Loucy (cell line): ENCODE measurements around the gene COL11A2.

Source experiments
- H2AFZ ChIP-seq: fragments of 200-600 bp; sonication (generic); 2 replicates; pipeline ENCODE4 v1.6.0; 2016; ENCODE audit warnings: antibody characterized with exemption, mild to moderate bottlenecking, low read length, moderate library complexity
- H3F3A ChIP-seq: fragments of 200-600 bp; 2 replicates; pipeline ENCODE4 v1.6.0; 2016; ENCODE audit warnings: antibody characterized with exemption, low read depth, mild to moderate bottlenecking
- H3K27me3 ChIP-seq: fragments of 200-600 bp; sonication (generic); 2 replicates; pipeline ENCODE4 v1.6.1; 2014; ENCODE audit warnings: low read length, mild to moderate bottlenecking; ENCODE audit not compliant: insufficient read depth, poor library complexity, severe bottlenecking
- H3K36me3 ChIP-seq: fragments of 200-600 bp; sonication (generic); 2 replicates; pipeline ENCODE4 v1.6.1; 2016; ENCODE audit warnings: low read length; ENCODE audit not compliant: insufficient read depth
- H3K4me1 ChIP-seq: fragments of 200-600 bp; sonication (generic); 2 replicates; pipeline ENCODE4 v1.5.1; 2014; ENCODE audit warnings: low read length, mild to moderate bottlenecking; ENCODE audit not compliant: insufficient read depth, poor library complexity, severe bottlenecking
- H3K4me2 ChIP-seq: fragments of 200-600 bp; sonication (generic); 2 replicates; pipeline ENCODE4 v1.6.0; 2014; ENCODE audit warnings: antibody characterized with exemption, low read length, low read depth, mild to moderate bottlenecking; ENCODE audit not compliant: poor library complexity, severe bottlenecking
- H3K4me3 ChIP-seq: fragments of 200-600 bp; sonication (generic); 2 replicates; pipeline ENCODE4 v1.5.1; 2014; ENCODE audit warnings: low read length, mild to moderate bottlenecking, mixed read lengths; ENCODE audit not compliant: poor library complexity, severe bottlenecking
- H3K79me2 ChIP-seq: fragments of 200-600 bp; sonication (generic); 2 replicates; pipeline ENCODE4 v1.6.1; 2014; ENCODE audit warnings: low read length; ENCODE audit not compliant: insufficient read depth
- H3K9ac ChIP-seq: fragments of 200-600 bp; sonication (generic); 2 replicates; pipeline ENCODE4 v1.6.0; 2014; ENCODE audit warnings: mild to moderate bottlenecking, low read depth, low read length, moderate library complexity; ENCODE audit not compliant: poor library complexity, severe bottlenecking
- H3K9me2 ChIP-seq: fragments of 200-600 bp; sonication (generic); replicated peaks from 2 replicates; pipeline ENCODE4 v1.6.1; 2016; ENCODE audit warnings: low read depth, low read length, mixed read lengths
- H3K9me3 ChIP-seq: fragments of 200-600 bp; sonication (generic); 2 replicates; pipeline ENCODE4 v1.6.1; 2014; ENCODE audit warnings: mild to moderate bottlenecking, antibody characterized with exemption, low read length, low read depth; ENCODE audit not compliant: insufficient read depth
- H4K20me1 ChIP-seq: fragments of 200-600 bp; sonication (generic); 2 replicates; pipeline ENCODE4 v1.6.0; 2014; ENCODE audit warnings: antibody characterized with exemption, low read length, mild to moderate bottlenecking; ENCODE audit not compliant: insufficient read depth, poor library complexity, severe bottlenecking
- CTCF ChIP-seq: fragments of 200-600 bp; sonication (generic); conservative IDR thresholded peaks from 2 replicates; pipeline ENCODE4 v1.5.1; 2014; ENCODE audit warnings: mild to moderate bottlenecking, antibody characterized with exemption, low read length
- EZH2phosphoT487 ChIP-seq: fragments of 200-600 bp; IDR thresholded peaks from 2 replicates; pipeline ENCODE4 v1.6.1; 2018; ENCODE audit warnings: antibody characterized with exemption, mild to moderate bottlenecking, moderate library complexity, borderline replicate concordance

The COL11A2 gene

GRCh38 chr6:33204415-33205190 lies 12.3 kb upstream of the COL11A2 start, which contains the start of gene HSD17B8:
TSS of gene HSD17B8 (plus strand) at chr6:33204655. CDS start at chr6:33204669, 14 bp downstream.
- H3K4me1 ChIP-seq: peaks cover 53% of the 10 kb centered on the region

GRCh38 chr6:33204165-33204414 lies 11.8 kb upstream of the COL11A2 start:
- no peaks in the 10 kb centered on the region for H3K9me3 ChIP-seq
- peaks cover 63% of the 10 kb centered on the region for H3K79me2 ChIP-seq
- peak overlapping the region; percentile 95 for H3K4me3 ChIP-seq
- H2AFZ ChIP-seq: no peak overlapping the region
- H3F3A ChIP-seq: 0 out of 2 replicates have a peak, but pooled peaks cover 3% of the 10 kb centered on the region
- peaks cover 32% of the 10 kb centered on the region for H4K20me1 ChIP-seq
- peak overlapping the region; percentile 79 for H3K9ac ChIP-seq
- H3K36me3 ChIP-seq: peaks cover 14% of the 10 kb centered on the region; the same call in 1 of the 2 replicates
- no peaks in the 10 kb centered on the region for H3K27me3 ChIP-seq
- TF ChIP-seq EZH2phosphoT487 (no peak), CTCF (no peak)
- H3K4me2 ChIP-seq: peak overlapping the region; percentile 83
- peaks cover 56% of the 10 kb centered on the region for H3K4me1 ChIP-seq
- H3K9me2 ChIP-seq: no peaks in the 10 kb centered on the region

More at GRCh38 chr6:33204415-33205190, 12.3 kb upstream of the COL11A2 start, which contains the start of gene HSD17B8:
- Histone ChIP-seq H3K9me2 (no peaks in the 10 kb centered on the region), H3K4me3 (peak within 1 kb of the TSS; percentile 95), H3K9ac (peak within 1 kb of the TSS; percentile 79), H3K27me3 (no peaks in the 10 kb centered on the region), H4K20me1 (peaks cover 27% of the 10 kb centered on the region), H3F3A (0 out of 2 replicates have a peak, but pooled peaks cover 3% of the 10 kb centered on the region), H3K9me3 (no peaks in the 10 kb centered on the region), H2AFZ (peak within 1 kb of the TSS; percentile 66; the same call in 1 of the 2 replicates), H3K79me2 (peaks cover 60% of the 10 kb centered on the region), H3K36me3 (peaks cover 14% of the 10 kb centered on the region; the same call in 1 of the 2 replicates), H3K4me2 (peak within 1 kb of the TSS; percentile 83)
- TF ChIP-seq EZH2phosphoT487: no peak
- TF ChIP-seq CTCF: no peak

GRCh38 chr6:33203443-33204164 lies 11.3 kb upstream of the COL11A2 start:
- Histone ChIP-seq H4K20me1 (peaks cover 36% of the 10 kb centered on the region), H3F3A (0 out of 2 replicates have a peak, but pooled peaks cover 3% of the 10 kb centered on the region), H3K79me2 (peaks cover 63% of the 10 kb centered on the region), H3K36me3 (peaks cover 14% of the 10 kb centered on the region; the same call in 1 of the 2 replicates), H3K27me3 (no peaks in the 10 kb centered on the region), H3K9ac (peak overlapping the region; percentile 79), H2AFZ (no peak overlapping the region), H3K4me3 (peak overlapping the region; percentile 95), H3K9me3 (no peaks in the 10 kb centered on the region), H3K4me2 (peak overlapping the region; percentile 98), H3K4me1 (peaks cover 56% of the 10 kb centered on the region), H3K9me2 (no peaks in the 10 kb centered on the region)
- TF ChIP-seq EZH2phosphoT487 (no peak), CTCF (no peak)
